ENCODE measurements around the gene PDIA4.
A peak's percentile ranks its signal among the peaks of the same experiment; 100 is the strongest.
"Not testable (repeated sequence)": the region's sequence is repeated elsewhere in the genome, so short reads cannot be mapped to it uniquely, and the experiment has no call there.

PDIA4 gene

DNA sequence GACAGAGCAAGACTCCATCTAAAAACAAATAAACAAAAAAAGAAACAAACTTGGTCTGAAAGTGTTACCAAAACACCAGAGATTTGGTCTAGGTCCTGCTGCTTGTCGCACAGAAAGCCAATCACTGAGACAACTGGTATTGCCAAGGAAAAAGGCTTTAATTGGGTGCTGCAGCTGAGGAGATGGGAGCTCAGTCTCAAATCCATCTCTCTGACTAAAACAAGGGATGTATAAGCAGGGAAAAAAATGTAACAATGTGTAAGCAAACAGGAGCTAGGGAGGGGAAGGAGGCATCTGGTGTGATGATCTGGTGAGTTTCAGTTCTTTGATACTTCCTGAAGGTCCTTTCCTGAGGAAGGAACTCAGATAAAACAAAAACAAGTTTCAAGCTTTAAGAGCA, 8.4 kb upstream of the PDIA4 start:
- no peak for DNase-seq (ENCODE audit: low read depth)

DNA sequence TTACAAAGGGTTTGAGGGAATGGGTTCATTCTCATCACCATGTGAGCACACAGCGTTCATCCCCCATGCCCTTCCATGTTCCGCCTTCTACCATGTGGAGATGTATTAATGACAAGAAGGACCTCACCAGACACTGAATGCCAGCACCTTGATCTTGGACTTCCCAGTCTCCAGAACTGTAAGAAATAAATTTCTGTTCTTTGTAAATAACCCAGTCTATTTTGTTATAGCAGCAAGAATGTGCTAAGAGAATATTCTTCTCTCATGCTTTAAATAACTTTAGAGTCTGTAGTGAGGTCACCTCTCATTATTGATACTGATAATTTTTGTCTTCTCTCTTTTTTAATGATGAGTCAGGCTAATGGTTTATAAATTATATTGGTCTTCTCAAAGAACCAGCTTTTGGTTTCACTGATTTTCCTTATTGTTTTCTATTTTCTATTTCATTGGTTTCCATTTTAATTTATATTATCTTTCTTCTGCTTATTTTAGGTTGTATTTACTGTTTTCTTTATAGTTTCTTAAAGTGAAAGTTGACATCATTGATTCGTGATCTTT, 3.1 kb upstream of the PDIA4 start:
- no peak for DNase-seq (ENCODE audit: low read depth)

GRCh38 chr7:149030439-149030838, 2.1 kb upstream of the PDIA4 start:
- DNase-seq (ENCODE audit: low read depth) = not testable (repeated sequence)

DNA sequence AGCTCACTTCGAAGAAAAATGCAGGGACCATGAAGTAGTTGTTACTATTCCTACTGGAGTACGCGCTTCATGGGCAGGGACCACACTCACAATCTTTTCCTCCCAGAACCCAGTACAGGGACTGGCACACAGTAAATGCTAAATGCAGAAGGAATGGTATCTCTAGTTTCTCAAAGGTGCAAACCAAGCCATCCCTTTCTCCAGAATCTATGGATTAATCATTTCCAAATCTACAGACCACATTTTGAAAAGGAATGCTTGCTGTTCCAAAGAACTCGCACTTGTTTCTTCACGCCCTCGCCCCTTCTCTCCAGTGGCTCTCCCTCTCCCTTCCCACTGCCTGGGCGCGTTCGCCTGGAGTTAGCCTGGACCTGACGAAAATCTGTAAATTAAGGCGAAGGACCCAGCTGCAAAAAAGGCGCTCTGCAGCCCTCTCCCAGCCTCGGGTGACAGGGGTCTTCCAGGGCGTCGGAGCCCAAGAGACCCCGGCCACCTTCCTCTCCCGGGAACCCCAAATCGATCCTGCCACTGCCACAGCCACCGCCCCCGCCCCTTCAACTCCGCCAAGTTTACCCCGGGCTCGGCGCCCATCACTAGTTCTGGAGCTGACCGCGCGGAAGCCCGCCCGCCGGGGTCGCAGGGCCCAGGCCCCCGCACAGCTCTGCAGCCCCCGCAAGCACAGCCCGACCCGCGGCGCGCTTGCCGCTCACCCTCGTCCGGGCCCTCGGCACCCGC, 527 bp downstream of the PDIA4 start:
- DNase-seq (ENCODE audit: low read depth) = peak; percentile 36

GRCh38 chr7:149027055-149027454, 1.2 kb downstream of the PDIA4 start:
- no peak for DNase-seq (ENCODE audit: low read depth)

- DNase-seq (ENCODE audit: low read depth) = no peak
Observed at GRCh38 chr7:149023662-149024061, 4.6 kb downstream of the PDIA4 start.

- no peak for DNase-seq (ENCODE audit: low read depth)
Observed at GRCh38 chr7:149022756-149023360, 5.4 kb downstream of the PDIA4 start.

DNA sequence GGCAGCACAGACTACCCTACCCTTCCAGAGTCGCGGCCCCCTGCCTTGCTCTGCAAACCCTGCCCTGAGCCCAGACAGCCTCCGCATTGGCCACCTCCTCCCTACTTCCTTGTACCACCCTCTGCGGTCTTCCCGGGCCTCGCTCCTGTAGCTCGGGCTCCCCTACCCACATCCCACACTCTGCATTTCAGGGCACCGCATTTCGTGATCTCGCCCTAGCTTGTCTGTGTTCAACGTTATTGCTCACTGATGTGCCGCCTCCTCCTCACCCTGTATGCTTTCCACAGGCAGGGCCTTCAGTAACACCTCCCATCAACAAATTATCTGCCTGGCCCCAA, 6.6 kb downstream of the PDIA4 start:
- no peak for DNase-seq (ENCODE audit: low read depth)

- DNase-seq (ENCODE audit: low read depth) = no peak
Observed at GRCh38 chr7:149020483-149020882, 7.8 kb downstream of the PDIA4 start.

- DNase-seq (ENCODE audit: low read depth) = no peak
Observed at GRCh38 chr7:149016876-149017275, 11.4 kb downstream of the PDIA4 start.

GRCh38 chr7:149014309-149014708, 14.0 kb downstream of the PDIA4 start:
- DNase-seq (ENCODE audit: low read depth) = no peak

DNA sequence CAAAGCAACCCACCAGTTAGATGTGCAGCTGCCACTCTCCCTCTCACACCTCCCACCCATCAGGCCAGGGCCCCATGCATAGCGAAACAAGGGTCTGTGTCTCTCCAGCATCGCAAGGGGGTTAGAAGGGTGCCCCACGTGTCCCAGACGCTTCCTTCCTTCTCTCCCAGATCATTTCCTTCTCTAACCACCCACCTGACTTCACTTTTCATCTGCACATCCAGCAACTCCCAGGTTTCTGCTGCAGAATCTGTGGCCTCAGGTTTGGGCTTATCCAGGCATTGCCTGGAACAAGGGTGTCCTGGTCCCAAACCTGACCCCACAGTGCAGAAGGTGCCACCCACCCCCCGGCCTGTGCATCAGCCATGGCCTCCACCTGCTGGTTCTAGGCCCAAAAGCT, 14.4 kb downstream of the PDIA4 start:
- DNase-seq (ENCODE audit: low read depth) = no peak

- not testable (repeated sequence) for DNase-seq (ENCODE audit: low read depth)
Observed at GRCh38 chr7:149012730-149013129, 15.6 kb downstream of the PDIA4 start.

DNA sequence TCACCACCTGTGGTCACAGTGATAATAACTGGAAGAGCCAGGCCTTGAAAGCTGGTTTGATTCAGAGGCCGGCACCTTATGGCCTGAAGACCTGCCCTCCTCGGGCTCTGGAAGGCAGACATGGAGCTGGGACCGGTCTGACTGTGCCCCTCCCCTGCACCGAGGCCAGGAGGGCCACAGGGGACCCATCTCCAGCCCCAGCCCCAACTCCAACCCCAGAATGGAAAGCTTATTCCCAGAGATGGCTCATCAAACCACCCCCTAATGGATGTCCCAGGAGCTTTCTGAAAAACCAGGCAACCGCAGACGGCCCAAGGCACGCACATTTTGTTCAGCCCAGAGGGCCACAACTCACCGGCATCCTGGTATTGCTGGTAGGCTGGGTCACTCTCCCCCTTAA, 16.8 kb downstream of the PDIA4 start:
- DNase-seq (ENCODE audit: low read depth) = no peak

GRCh38 chr7:149010451-149010850, 17.9 kb downstream of the PDIA4 start:
- DNase-seq (ENCODE audit: low read depth) = no peak

DNA sequence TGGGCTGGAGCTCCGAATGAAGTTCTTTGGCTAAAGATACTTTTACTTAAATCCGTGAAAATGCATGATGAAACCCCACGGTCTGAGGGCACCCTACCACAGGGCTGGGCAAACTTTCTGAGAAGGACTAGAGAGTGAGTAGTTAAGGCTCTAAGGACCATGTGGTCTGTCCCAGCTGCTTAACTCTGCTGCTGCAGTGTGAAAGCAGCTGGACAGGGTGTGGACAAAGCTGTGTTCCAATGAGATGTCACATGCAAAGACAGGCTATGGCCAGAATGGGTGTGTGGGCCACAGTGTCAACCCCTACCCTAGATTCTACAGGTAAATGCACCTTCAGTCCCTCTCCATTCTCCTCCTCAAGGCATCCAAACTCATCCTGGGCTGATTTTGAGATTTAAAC, 18.8 kb downstream of the PDIA4 start:
- no peak for DNase-seq (ENCODE audit: low read depth)

DNA sequence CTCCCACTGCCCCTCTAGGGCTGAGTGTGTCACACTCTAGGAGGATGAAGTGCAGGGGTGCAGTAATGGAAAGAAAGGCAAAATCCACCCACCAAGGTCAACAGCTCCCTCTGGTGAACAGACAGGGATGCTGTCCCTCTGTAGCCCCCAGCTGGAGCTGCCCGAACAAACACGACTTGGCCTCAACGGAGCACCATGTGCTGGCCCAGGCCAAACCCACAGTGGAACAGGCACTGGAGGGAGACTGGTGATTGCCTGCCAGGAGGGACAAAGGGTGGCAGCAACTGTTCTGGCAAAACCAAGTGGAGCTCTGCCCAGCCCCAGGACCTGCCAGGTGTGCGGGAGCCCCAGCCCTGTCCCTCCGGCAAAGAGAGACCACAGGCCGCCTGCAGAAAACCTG, 20.7 kb downstream of the PDIA4 start:
- no peak for DNase-seq (ENCODE audit: low read depth)

- DNase-seq (ENCODE audit: low read depth) = no peak
Observed at GRCh38 chr7:149007146-149007545, 21.2 kb downstream of the PDIA4 start.

- no peak for DNase-seq (ENCODE audit: low read depth)
Observed at GRCh38 chr7:149006345-149006725, 22.0 kb downstream of the PDIA4 start.

DNA sequence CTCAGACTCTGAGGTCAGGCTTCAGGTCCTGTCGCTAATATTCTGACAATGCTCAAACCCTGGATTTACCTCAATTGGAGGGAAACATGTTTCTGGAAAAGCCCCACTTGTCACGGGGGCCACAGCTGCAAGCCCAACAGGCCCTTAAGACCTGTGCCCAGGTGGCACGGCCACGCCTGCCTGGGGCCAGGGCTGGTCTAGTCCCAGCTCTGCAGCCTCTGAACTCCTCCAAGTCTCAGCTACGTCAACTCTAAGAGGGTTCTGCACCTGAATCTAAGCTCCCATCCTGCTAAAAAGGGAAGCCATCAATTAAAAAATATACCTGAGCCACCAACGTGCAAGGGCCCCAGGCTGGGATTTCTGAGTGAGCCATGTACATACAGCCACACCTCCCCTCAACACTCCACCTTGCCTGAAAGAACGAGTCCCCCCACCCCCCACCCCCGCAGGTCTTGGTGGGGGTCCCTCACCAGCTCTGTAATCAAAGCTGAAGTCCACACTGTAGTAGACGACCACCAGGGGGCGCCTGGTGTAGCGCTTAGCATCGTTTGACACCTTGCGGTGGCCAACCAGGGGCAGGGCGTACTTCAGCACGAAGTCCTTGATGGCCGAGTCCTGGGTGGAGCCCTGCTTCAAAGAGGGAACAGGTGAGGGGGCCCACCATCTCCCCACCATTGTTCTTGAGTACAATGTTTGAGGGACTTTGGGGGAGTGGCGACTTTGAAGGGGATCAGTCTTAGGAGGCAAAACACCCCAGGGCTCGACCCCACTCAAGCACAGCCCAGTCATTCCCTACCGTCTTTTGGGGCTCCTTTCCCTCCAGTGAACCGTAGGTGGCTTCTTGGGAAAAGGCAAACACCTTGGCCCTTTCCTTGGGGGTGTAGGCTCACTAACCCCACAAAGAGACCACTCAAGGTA, 22.6 kb downstream of the PDIA4 start:
- peak; percentile 62 for DNase-seq (ENCODE audit: low read depth)

DNA sequence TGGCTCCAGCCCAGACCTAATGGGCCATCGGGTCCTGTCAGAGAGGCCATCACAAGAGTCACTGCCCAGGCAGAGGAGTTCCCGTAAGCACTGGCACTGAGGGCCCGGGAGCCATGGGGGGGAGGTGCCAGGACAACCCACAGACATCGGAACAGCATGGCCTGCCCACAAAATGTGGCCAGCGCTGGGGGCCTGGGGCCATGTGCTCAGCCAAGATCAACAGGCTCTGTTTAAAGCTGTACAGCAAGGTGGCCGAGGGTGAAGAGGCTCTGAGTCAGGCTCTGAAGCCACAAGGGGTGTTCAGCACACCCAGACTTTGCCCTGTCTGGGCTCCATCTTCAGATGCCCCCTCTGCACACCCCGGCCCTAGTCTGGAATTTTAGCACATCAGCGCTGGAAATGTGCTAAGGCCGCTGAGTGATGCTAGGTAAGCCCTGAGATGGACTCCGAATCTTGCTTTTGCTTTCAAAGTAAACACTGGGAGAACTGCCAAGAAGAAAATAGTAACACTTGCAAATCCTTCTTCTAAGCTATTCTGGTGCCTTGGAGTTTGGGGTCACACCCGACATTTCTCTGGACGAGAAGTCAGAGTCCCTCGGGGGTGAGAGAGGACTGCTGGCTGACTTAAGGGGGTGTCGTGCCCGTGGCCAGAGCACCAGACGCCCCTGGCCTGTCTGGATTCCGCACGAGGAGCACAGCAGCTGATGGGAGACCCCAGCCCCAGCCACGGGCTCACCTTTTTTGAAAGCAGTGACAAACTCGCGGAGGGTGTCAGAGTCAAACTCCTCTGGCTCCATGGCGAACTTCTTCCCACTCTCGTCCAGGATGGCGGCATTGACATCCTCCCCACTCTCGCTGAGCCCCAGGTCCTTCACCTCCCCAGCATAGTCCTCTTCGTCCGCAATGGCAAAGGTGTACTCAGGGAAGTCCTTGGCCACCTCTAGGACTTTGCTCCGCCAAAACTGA, 23.6 kb downstream of the PDIA4 start:
- no peak for DNase-seq (ENCODE audit: low read depth)
